Gastrocnemius medialis (tissue), 4 donors: Measurements from ENCODE around the gene TAF1B.

ENCODE experiments used
- CTCF ChIP-seq, 5 experiments: fragments of 450-650 bp in 3 of 5; fragments of 200-600 bp in 2 of 5; sonication (generic) in 2 of 5; IDR thresholded peaks in 4 of 5; conservative IDR thresholded peaks in 1 of 5; 1 replicate in 4 of 5; 2 replicates in 1 of 5; pipeline ENCODE4 v1.5.1; 2016 to 2019; ENCODE audit warnings: antibody characterized with exemption in 5 of 5, mild to moderate bottlenecking in 3 of 5, moderate library complexity in 3 of 5
- POLR2A ChIP-seq, 2 donors: fragments of 450-650 bp; IDR thresholded peaks; one replicate each; pipeline ENCODE4 v1.6.1; 2017; ENCODE audit warnings: antibody characterized with exemption in 2 of 2, mild to moderate bottlenecking in 2 of 2, moderate library complexity in 2 of 2

GRCh38 chr2:9879455-9880194, 36.4 kb downstream of the TAF1B start:
- no peak for TF ChIP-seq CTCF (IDR thresholded peaks at IDR 0.05 in 4 of 5, conservative IDR thresholded peaks at IDR 0.05 in 1 of 5)
- TF ChIP-seq POLR2A (IDR thresholded peaks at IDR 0.05): no peak
